Stimulated activated CD8-positive, alpha-beta memory T cell treated with anti-CD3 and anti-CD28 coated beads, Interleukin-4, amount 100 ng/mL, for 4 hours (primary cell): ENCODE measurements around the gene KIF5A.

Source experiments
- DNase-seq, 2 donors: peaks; one replicate each; pipeline ENCODE4 v3.0.0-alpha.2; 2020; ENCODE audit warnings: low read depth in 2 of 2, low spot score in 1 of 2

KIF5A gene

GRCh38 chr12:57604992-57605810 lies 55.4 kb downstream of the KIF5A start:
- DNase-seq, result no peak

- DNase-seq, result no peak
Observed at GRCh38 chr12:57605811-57606311, 56.0 kb downstream of the KIF5A start.

- no peak for DNase-seq
Observed at GRCh38 chr12:57606399-57606798, 56.6 kb downstream of the KIF5A start.

GRCh38 chr12:57606821-57607220 lies 57.0 kb downstream of the KIF5A start:
- no peak for DNase-seq

GRCh38 chr12:57607958-57608663 lies 58.3 kb downstream of the KIF5A start:
- no peak for DNase-seq

- DNase-seq, result no peak
Observed at GRCh38 chr12:57609101-57609780, 59.4 kb downstream of the KIF5A start.

- DNase-seq, result no peak
Observed at GRCh38 chr12:57609781-57610553, 60.1 kb downstream of the KIF5A start.

- DNase-seq, result no peak
Observed at GRCh38 chr12:57610554-57611107, 60.8 kb downstream of the KIF5A start.

- no peak for DNase-seq
Observed at GRCh38 chr12:57611108-57611826, 61.4 kb downstream of the KIF5A start, which contains the start of gene ARHGEF25. Gene ARHGEF25 (plus strand): TSS chr12:57611435. CDS start chr12:57611895, 460 bp downstream.

GRCh38 chr12:57611827-57612710 lies 62.2 kb downstream of the KIF5A start:
- DNase-seq, result no peak

- DNase-seq, result no peak
Observed at GRCh38 chr12:57612711-57613426, 63.0 kb downstream of the KIF5A start.

- DNase-seq, result no peak
Observed at GRCh38 chr12:57613427-57614109, 63.7 kb downstream of the KIF5A start.

GRCh38 chr12:57614178-57614947 lies 64.5 kb downstream of the KIF5A start:
- no peak for DNase-seq

GRCh38 chr12:57614948-57615500 lies 65.2 kb downstream of the KIF5A start:
- DNase-seq, result no peak

- DNase-seq, result no peak
Observed at GRCh38 chr12:57615637-57616036, 65.8 kb downstream of the KIF5A start.

GRCh38 chr12:57616383-57617101 lies 66.7 kb downstream of the KIF5A start:
- DNase-seq, result no peak
